Measurements from ENCODE around the gene EMILIN1. TPM values are rescaled to one million over a fixed set of nuclear protein-coding genes. Genes with fewer than 3 reads are reported as not detected.
"Not testable (repeated sequence)": the region's sequence is repeated elsewhere in the genome, so short reads cannot be mapped to it uniquely, and the experiment has no call there.

EMILIN1 gene
- total RNA-seq, 2 donors from 2014 or later = 231 to 309 TPM

DNA sequence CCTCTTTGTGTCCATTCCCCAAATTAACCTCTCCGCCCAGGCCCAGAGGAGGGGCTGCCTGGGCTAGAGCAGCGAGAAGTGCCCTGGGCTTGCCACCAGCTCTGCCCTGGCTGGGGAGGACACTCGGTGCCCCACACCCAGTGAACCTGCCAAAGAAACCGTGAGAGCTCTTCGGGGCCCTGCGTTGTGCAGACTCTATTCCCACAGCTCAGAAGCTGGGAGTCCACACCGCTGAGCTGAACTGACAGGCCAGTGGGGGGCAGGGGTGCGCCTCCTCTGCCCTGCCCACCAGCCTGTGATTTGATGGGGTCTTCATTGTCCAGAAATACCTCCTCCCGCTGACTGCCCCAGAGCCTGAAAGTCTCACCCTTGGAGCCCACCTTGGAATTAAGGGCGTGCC, 21.6 kb downstream of the EMILIN1 start:
- ATAC-seq (ENCODE audit: insufficient number of reproducible peaks, low FRiP score, low read depth) (no peak), DNase-seq (ENCODE audit: low spot score) (no peak)
- Histone ChIP-seq H3K27ac (no peak overlapping the region), H3K36me3 (no peaks in the 10 kb centered on the region), H3K4me1 (ENCODE audit: control insufficient read depth in 1 of 2, low read depth in 2 of 2) (no peaks in the 10 kb centered on the region), H3K27me3 (replicated peaks; ENCODE audit: insufficient read depth) (no peaks in the 10 kb centered on the region), H3K9me3 (no peaks in the 10 kb centered on the region), H3K4me3 (no peak overlapping the region)
- TF ChIP-seq, protein P1, sequence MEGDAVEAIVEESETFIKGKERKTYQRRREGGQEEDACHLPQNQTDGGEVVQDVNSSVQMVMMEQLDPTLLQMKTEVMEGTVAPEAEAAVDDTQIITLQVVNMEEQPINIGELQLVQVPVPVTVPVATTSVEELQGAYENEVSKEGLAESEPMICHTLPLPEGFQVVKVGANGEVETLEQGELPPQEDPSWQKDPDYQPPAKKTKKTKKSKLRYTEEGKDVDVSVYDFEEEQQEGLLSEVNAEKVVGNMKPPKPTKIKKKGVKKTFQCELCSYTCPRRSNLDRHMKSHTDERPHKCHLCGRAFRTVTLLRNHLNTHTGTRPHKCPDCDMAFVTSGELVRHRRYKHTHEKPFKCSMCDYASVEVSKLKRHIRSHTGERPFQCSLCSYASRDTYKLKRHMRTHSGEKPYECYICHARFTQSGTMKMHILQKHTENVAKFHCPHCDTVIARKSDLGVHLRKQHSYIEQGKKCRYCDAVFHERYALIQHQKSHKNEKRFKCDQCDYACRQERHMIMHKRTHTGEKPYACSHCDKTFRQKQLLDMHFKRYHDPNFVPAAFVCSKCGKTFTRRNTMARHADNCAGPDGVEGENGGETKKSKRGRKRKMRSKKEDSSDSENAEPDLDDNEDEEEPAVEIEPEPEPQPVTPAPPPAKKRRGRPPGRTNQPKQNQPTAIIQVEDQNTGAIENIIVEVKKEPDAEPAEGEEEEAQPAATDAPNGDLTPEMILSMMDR (IDR thresholded peaks at IDR 0.05) = no peak

DNA sequence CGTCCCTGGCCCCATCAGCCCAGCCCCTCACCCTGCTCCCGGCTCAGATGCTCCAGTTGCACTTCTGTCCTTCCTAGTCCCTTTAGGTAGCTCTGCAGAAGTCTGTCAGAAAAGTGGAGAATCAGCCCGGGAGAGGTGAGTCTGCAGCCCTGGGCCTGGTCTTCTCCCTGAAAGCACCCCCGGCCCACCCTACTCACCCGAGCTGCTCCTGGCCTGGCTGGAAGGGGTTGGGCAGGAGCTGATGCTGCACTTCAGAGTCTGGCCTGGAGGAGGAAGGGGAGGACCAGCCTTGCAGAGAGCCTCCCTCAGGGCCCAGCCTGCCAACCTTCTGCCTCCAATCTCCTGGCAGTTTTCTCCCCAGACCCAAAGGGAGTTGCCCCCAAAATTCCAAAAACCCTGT, 23.9 kb downstream of the EMILIN1 start:
- TF ChIP-seq, protein P1 (IDR thresholded peaks at IDR 0.05) = no peak
- Histone ChIP-seq H3K27me3 (replicated peaks; ENCODE audit: insufficient read depth) (no peaks in the 10 kb centered on the region), H3K9me3 (no peaks in the 10 kb centered on the region), H3K27ac (no peak overlapping the region), H3K4me3 (no peak overlapping the region), H3K4me1 (ENCODE audit: control insufficient read depth in 1 of 2, low read depth in 2 of 2) (no peaks in the 10 kb centered on the region), H3K36me3 (no peaks in the 10 kb centered on the region)
- ATAC-seq (ENCODE audit: insufficient number of reproducible peaks, low FRiP score, low read depth) (no peak), DNase-seq (ENCODE audit: low spot score) (no peak)

DNA sequence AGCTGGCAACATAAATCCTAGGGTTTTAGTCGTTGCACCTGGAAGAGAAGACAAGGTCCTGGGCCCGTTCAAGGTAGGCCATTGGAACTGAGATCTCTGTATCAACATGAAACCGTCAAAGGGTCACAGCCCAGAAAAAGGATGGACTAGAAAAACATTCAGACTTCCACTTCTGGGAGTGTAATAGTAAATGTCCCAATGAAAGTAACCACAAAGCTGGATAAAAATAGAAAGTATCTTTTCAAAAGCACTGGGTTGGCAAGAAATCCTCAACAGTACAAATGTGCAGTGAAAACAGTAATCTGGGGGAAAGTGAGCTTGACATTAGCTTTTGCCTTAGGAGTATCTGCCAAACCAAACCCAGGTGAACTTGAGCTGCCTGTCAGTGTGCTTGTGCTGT, 27.6 kb downstream of the EMILIN1 start:
- H3K4me1 ChIP-seq (ENCODE audit: control insufficient read depth in 1 of 2, low read depth in 2 of 2) = no peaks in the 10 kb centered on the region
- no peak overlapping the region for H3K4me3 ChIP-seq
- no peak overlapping the region for H3K27ac ChIP-seq
- no peaks in the 10 kb centered on the region for H3K9me3 ChIP-seq
- DNase-seq (ENCODE audit: low spot score) (no peak), ATAC-seq (ENCODE audit: insufficient number of reproducible peaks, low FRiP score, low read depth) (no peak)
- TF ChIP-seq, protein P1 (IDR thresholded peaks at IDR 0.05) = no peak
- no peaks in the 10 kb centered on the region for H3K27me3 ChIP-seq (replicated peaks; ENCODE audit: insufficient read depth)
- H3K36me3 ChIP-seq = no peaks in the 10 kb centered on the region

DNA sequence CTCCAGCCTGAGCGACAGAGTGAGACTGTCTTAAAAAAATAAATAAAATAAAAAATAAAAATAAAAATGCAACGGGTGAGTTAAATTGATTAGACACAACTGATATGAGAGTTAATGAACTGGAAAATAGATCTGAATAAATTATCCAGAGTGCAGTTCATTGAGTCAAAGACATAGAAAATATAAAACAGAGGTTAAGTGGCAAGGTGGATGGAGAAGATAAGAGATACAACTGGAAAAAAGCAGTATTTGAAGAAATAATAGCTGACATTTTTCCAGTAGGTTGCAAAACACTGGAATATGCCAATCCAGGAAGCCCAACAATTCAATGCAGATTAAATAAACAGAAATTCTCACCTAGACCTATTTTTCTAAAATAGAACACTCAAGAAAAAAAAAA, 29.8 kb downstream of the EMILIN1 start:
- DNase-seq (ENCODE audit: low spot score) (no peak), ATAC-seq (ENCODE audit: insufficient number of reproducible peaks, low FRiP score, low read depth) (no peak)
- Histone ChIP-seq H3K4me3 (no peak overlapping the region), H3K36me3 (no peaks in the 10 kb centered on the region), H3K4me1 (ENCODE audit: control insufficient read depth in 1 of 2, low read depth in 2 of 2) (no peaks in the 10 kb centered on the region), H3K27ac (no peak overlapping the region), H3K9me3 (no peaks in the 10 kb centered on the region), H3K27me3 (replicated peaks; ENCODE audit: insufficient read depth) (no peaks in the 10 kb centered on the region)
- TF ChIP-seq, protein P1 (IDR thresholded peaks at IDR 0.05) = no peak

DNA sequence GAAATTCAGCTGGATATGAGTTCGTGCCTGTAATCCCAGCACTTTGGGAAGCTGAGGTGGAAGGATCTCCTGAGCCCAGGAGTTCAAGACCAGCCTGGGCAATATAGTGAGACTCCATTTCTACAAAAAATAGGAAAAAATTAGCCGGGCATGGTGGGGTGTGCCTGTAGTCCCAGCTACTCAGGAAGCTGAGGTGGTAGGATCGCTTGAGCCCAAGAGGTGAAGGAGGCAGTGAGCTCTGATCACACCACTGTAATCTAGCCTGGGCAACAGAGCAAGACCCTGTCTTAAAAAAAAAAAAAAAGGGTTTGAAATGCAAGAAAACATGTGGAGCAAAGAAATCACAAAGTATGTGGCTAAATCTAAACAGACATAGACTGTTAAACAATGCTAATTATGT, 30.7 kb downstream of the EMILIN1 start:
- Histone ChIP-seq H3K4me3 (no peak overlapping the region), H3K36me3 (no peaks in the 10 kb centered on the region), H3K27ac (no peak overlapping the region), H3K9me3 (no peaks in the 10 kb centered on the region), H3K4me1 (ENCODE audit: control insufficient read depth in 1 of 2, low read depth in 2 of 2) (no peaks in the 10 kb centered on the region), H3K27me3 (replicated peaks; ENCODE audit: insufficient read depth) (no peaks in the 10 kb centered on the region)
- DNase-seq (ENCODE audit: low spot score) (no peak), ATAC-seq (ENCODE audit: insufficient number of reproducible peaks, low FRiP score, low read depth) (no peak)
- TF ChIP-seq, protein P1 (IDR thresholded peaks at IDR 0.05) = no peak

DNA sequence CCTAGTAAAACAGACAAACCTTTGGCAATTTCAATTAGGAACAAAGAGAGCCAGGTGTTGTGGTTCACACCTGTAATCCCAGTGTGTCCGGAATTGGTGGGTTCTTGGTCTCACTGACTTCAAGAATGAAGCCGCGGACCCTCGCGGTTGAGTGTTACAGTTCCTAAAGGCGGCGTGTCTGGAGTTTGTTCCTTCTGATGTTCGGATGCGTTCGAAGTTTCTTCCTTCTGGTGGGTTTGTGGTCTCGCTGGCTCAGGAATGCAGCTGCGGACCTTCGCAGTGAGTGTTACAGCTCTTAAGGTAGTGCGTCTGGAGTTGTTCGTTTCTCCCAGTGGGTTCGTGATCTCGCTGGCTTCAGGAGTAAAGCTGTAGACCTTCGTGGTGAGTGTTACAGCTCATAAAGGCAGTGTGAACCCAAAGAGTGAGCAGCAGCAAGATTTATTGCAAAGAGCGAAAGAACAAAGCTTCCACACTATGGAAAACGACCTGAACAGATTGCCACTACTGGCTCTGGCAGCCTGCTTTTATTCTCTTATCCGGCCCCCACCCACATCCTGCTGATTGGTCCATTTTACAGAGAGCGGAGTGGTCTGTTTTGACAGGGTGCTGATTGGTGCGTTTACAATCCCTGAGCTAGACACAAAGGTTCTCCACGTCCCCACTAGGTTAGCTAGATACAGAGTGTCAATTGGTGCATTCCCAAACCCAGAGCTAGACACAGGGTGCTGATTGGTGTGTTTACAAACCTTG, 32.4 kb downstream of the EMILIN1 start:
- ATAC-seq (ENCODE audit: insufficient number of reproducible peaks, low FRiP score, low read depth); H3K27ac ChIP-seq; H3K9me3 ChIP-seq; H3K36me3 ChIP-seq; H3K4me1 ChIP-seq (ENCODE audit: control insufficient read depth in 1 of 2, low read depth in 2 of 2); H3K4me3 ChIP-seq; DNase-seq (ENCODE audit: low spot score); H3K27me3 ChIP-seq (replicated peaks; ENCODE audit: insufficient read depth): not testable (repeated sequence)

DNA sequence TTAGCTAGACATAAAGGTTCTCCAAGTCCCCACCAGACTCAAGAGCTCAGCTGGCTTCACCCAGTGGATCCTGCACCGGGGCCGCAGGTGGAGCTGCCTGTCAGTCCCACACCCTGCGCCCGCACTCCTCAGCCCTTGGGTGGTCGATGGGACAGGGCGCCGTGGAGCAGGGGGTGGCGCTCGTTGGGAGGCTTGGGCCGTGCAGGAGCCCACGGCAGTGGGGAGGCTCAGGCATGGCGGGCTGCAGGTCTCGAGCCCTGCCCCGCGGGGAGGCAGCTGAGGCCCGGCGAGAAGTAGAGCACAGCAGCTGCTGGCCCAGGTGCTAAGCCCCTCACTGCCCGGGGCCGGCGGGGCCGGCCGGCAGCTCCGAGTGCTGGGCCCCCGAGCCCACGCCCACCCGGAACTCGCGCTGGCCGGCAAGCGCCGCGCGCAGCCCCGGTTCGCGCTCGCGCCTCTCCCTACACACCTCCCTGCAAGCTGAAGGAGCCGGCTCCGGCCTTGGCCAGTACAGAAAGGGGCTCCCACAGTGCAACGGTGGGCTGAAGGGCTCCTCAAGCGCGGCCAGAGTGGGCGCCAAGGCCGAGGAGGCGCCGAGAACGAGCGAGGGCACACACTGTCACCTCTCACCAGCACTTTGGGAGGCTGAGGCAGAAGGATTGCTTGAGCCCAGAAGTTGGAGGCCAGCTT, 33.1 kb downstream of the EMILIN1 start:
- DNase-seq (ENCODE audit: low spot score); ATAC-seq (ENCODE audit: insufficient number of reproducible peaks, low FRiP score, low read depth); H3K27ac ChIP-seq; H3K4me1 ChIP-seq (ENCODE audit: control insufficient read depth in 1 of 2, low read depth in 2 of 2); H3K27me3 ChIP-seq (replicated peaks; ENCODE audit: insufficient read depth); H3K9me3 ChIP-seq; H3K36me3 ChIP-seq; H3K4me3 ChIP-seq: not testable (repeated sequence)
